LoVo (cell line): ENCODE data around the gene LRRC45.
A peak's percentile ranks its signal among the peaks of the same experiment; 100 is the strongest.

ENCODE experiments used
- DNase-seq: peaks from one replicate; pipeline ENCODE4 v3.0.0-alpha.2; 2016; ENCODE audit warnings: low spot score

LRRC45 gene

DNA sequence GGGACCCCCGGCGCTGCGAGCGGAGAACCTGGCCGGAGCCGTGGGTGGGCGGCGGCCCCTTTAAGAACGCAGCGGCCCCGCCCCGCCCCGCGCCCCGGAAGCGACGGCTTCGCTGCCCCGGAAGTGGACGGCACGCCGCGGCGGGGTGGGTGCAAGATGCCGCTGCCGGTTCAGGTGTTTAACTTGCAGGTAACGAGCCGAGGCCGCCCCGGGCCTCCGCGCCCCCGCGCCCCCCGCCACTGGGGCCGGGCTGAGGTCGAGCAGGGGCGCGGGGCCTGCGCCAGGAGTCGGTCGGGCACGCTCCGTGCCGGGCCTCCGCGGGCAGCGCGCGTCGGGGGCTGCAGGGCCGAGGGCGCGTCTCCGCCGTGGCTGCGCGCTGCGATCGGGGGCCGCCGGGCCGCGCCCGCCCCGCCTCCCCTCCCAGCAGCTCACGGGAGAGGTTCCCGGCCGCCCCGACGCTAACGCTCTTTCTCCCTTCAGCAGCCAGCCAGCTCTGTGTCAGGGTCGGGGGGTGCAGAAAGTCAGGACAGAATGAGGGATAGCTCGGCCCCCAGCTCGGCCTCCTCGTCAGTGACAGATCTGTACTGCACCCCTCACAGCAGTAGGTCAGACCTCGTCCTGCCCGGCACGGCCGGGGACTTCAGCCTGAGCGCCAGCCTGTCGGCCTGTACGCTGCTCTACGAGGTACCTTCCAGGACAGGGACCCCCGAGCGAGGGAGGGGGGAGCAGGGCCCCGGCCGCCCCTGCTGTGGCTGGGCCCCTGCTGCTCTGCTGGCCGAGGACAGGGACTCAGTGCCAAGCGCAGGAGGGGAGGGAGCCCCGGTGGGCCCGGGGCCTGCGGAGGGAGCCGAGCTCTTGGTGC lies 28.9 kb downstream of the LRRC45 start, which contains the start of the genes GPS1 and RFNG:
Gene GPS1, plus strand, starts transcription at position 123 of the 862 bp plus-strand sequence. Its CDS starts 34 bp downstream, at position 157.
Gene RFNG, minus strand, starts transcription at position 36 of the 862 bp plus-strand sequence. CDS start 45 bp downstream, outside the sequence.
- DNase-seq, result peak; percentile 78

- DNase-seq, result no peak
Observed at GRCh38 chr17:82052638-82053059, 29.5 kb downstream of the LRRC45 start.

- DNase-seq, result no peak
Observed at GRCh38 chr17:82053130-82053529, 30.0 kb downstream of the LRRC45 start.

DNA sequence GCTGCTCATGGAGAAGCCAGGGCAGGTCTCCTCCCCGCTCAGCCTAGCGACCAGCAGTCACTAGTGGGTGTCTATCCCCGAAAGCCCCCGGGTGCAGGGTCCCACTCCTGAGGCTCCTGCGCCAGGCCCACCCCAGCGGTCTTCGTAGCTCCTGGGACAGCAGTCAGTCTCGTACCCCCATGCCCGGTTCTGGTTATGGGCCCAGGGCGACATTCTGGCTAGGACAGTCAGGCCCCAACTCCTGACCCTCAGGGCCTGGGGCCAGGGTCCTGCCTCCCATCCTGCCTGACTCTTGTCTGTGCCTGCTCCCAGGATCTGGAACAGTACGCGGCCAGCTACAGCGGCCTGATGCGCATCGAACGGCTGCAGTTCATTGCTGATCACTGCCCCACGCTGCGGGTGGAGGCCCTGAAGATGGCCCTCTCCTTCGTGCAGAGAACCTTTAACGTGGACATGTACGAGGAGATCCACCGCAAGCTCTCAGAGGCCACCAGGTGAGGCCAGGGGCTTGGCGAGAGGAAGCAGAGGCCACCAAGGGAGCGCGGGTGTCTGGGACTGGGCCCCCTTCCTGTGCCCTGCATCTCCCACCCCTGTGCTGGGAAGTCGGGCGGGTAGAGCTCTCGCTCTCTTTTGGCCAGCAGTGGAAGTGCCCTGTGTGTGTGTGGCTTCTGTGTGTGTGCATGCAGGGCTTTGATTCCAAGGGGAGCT lies 30.6 kb downstream of the LRRC45 start:
- DNase-seq, result no peak

DNA sequence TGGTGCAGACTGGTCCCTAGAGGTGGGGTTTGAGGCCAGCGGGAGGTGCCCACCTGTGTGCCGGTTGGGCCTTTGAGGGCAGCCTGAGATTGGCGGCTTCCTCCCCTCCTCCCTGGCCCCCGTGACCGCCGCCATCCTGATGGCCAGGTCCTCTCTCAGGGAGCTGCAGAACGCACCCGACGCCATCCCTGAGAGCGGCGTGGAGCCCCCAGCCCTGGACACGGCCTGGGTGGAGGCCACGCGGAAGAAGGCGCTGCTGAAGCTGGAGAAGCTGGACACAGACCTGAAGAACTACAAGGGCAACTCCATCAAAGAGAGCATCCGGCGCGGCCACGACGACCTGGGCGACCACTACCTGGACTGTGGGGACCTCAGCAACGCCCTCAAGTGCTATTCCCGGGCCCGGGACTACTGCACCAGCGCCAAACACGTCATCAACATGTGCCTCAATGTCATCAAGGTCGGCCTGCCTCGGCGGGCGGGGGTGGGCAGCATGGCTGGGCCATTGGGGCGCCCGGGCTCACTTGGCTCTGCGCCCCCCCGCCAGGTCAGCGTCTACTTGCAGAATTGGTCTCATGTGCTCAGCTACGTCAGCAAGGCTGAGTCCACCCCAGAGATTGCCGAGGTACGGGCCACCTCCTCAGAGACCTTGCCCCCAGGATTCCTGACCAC lies 31.4 kb downstream of the LRRC45 start:
- no peak for DNase-seq

- no peak for DNase-seq
Observed at GRCh38 chr17:82055023-82055964, 32.2 kb downstream of the LRRC45 start.

- DNase-seq, result no peak
Observed at GRCh38 chr17:82055965-82056728, 33.0 kb downstream of the LRRC45 start.

DNA sequence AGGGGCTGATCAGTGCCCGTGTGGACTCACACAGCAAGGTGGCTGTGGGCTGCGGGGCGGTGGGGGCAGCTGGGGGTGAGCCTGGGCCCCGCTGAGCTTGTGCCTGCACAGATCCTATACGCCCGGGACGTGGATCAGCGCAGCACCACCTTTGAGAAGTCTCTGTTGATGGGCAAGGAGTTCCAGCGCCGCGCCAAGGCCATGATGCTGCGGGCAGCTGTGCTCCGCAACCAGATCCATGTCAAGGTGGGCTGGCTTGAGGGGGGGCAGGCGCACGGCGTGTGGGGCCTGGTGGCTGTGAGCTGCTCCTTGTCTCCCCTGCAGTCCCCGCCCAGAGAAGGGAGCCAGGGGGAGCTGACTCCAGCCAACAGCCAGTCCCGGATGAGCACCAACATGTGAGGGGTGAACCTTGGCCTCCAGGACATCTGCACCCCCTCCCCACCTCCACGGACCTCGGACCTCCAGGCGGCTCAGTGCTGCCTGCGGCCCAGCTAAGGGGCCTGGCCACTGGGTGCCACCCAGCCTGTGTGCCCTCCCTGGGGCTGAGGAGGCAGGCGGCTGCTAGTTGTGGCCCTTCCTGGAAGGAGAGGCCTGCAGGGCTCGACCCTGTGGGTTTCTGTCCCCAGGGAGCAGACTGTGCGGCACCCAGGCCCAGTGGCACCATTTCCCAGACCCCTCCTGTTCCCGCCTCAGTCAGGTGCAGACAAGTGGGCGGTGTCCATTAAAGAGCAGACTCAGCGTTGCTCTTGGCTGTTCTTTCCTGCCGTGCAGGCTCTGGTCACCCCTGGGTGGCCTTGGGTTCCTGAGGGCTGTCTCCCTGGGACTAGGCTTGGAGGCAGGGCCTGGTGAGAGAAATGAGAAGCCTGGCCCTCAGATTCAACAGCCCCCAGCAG lies 33.9 kb downstream of the LRRC45 start:
- DNase-seq, result no peak

- no peak for DNase-seq
Observed at GRCh38 chr17:82058230-82058854, 35.2 kb downstream of the LRRC45 start.

DNA sequence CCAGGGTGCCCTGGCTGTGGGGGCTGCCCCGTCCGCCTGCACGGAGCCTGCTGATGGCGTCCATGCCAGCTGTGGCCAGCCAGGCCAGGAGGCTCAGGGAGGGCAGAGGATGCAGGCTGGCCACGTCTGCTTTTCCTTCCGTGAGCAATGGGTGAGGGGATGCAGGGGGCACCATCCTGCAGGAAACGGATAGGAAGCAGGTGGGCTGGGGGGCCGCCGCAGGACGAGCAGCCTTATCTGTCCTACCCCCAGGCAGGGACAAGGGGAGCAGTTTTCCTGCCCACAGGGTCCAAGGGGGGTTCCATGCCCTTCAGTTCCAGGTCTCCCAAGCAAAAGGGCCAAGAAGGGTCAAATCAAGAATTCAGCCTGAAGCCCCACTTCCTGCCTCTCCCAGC lies 35.7 kb downstream of the LRRC45 start:
- no peak for DNase-seq

- no peak for DNase-seq
Observed at GRCh38 chr17:82059272-82060000, 36.3 kb downstream of the LRRC45 start.

DNA sequence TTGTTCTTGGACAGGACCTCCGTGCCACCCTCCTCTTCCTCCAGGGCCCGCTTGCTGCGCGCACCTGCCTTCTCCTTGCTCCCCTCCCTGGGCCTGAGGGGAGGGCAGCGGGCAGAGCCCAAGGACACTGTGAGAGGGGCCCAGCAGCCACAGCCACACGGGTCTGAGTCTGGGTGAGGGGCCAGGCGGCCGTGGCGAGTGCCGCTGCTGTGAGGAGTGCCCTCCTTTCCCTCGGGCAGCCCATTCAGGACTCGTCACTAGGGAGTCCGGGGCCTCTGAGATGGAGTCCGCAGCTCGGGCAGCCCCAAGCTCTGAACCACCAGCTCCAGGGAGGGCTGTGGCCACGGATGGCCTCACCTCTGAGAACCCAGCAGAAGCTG lies 36.9 kb downstream of the LRRC45 start:
- no peak for DNase-seq

DNA sequence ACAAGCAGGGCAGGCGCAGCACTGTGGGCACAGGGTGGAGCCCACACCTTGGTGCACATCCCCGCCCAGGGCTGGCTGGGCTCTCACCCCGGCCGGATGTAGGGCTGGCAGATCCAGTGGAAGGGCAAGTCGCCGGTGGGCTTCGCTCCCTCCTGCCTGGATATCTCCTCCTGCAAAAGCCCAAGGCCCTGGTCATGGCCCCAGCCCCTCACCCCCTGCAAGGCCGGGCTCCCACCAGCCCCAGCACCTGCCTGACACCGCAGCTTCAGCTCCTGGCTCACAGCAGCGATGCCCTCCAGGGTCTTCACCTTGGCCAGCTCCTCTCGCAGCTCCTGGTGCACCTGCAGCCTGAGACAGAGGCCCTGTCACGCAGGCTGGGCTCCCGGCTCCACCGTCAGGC lies 37.5 kb downstream of the LRRC45 start:
- no peak for DNase-seq

GRCh38 chr17:82061047-82061925 lies 38.2 kb downstream of the LRRC45 start:
- no peak for DNase-seq

DNA sequence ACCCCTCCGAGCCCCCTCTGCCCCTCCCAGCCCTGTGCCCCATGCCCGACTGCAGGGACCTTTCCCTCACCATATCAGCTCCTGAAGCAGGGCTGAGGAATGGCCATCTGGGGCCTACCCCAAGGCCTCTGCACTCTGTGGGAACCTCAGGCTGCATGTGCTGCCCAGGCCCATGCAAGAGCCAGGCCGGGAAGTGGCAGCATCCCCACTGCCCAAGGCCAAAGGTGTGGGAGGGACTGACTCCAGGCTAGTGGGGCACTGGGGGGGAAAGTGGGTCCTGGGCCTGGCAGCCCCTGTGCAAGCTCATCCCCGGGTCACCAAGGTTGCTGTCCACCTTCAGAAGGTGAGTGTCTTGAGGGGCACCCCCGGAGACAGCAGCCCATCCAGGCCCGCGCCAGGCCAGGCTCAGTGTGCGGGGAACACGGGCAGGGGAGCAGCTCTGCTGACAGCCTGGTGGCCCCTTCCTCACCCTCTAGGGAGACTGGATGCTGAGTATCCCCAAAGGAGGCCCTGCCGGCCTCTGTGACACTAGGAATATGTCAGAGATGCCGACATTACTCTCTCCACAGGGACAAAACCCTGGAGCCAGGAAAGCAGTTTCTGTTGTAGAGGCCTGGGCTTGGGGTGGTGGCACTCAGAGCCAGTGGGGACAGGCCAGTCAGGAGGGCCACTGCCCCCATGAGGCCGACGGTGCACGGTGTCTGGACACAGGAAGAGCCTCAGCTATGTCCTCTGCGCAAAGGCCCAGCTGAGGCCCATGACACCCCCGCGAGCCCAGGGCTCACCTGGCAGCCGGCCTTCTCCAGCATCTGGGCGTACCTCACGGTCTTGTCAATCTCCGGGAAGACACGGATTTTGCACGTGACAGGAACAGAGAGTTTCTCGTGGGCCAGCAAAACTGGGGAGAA lies 39.2 kb downstream of the LRRC45 start:
- no peak for DNase-seq

DNA sequence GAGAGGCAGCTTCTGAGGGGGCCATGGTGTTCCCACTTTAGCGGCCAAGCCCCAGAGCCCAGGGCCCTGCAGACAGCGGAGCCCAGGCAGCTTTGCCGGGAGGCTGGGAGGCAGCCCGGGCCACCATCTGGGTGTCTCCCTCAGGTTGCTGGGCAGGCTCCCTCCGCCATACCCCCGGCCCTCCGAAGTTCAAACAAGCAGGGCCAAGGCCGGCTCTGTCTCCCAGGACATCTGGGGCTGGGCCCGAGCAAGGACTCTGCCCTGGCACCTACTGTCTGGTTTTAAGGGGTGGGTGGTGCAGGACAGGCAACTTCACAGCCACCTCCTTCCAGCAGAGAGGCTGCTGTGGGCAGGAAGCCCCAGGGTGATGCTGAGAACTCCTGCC lies 39.9 kb downstream of the LRRC45 start:
- no peak for DNase-seq
